ENCODE data around the gene AFF3. TPM values are rescaled to one million over a fixed set of nuclear protein-coding genes. Genes with fewer than 3 reads are reported as not detected.

Gene AFF3
- total and polyA plus RNA-seq, 7 donors, result 0.46 to 25.0 (median 18.6) TPM

DNA sequence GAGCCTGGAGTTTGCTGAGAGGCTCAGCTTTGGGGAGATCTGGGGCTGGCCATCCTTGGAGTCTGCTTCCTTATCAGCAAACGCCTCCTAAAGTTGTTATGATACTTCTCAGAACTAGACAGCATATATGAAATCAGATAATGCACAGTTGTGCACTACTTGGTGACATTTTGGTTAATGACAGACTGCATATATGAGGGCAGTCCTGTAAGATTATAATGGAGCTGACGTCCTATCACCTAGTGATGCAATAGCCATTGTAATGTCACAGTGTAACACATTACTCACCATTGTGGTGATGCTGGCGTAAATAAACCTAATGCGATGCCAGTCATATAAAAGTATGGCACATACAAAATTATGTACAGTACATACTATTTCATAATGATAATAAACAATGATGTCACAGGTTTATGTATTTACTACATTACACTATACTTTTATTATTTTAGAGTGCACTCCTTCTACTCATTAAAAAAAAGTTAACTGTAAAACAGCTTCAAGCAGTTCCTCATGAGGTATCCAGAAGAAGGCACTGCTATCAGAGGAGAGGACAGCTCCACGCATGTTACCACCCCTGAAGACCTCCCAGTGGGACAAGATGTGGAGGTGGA lies 354.5 kb downstream of the AFF3 start:
- intact Hi-C loops (cut with DNase I), result no loop called here
- TF ChIP-seq EP300 (IDR thresholded peaks at IDR 0.05) (no peak), POLR2A (IDR thresholded peaks at IDR 0.05) (no peak), POLR2AphosphoS5 (IDR thresholded peaks at IDR 0.05) (no peak), CTCF (IDR thresholded peaks at IDR 0.05) (no peak)
- WGBS, 2 donors, result 60 to 85% methylated on average over 5 of the region's 5 CpGs
- no peak for DNase-seq
- H3K27me3 ChIP-seq, result no peaks in the 10 kb centered on the region
- no peak overlapping the region for H3K27ac ChIP-seq
- H3K9me3 ChIP-seq, result no peaks in the 10 kb centered on the region
- no peaks in the 10 kb centered on the region for H3K36me3 ChIP-seq
- H3K4me1 ChIP-seq, result no peaks in the 10 kb centered on the region
- H3K4me3 ChIP-seq, result no peak overlapping the region

GRCh38 chr2:99786636-99787390 lies 355.6 kb downstream of the AFF3 start:
- TF ChIP-seq CTCF (IDR thresholded peaks at IDR 0.05), result no peak
- WGBS, 2 donors, result 70 to 80% methylated on average over 14 of the region's 14 CpGs
- no peak for DNase-seq
- no peak overlapping the region for H3K4me3 ChIP-seq
- H3K36me3 ChIP-seq, result no peaks in the 10 kb centered on the region
- no peaks in the 10 kb centered on the region for H3K9me3 ChIP-seq
- no peak overlapping the region for H3K27ac ChIP-seq
- no peaks in the 10 kb centered on the region for H3K4me1 ChIP-seq
- H3K27me3 ChIP-seq, result no peaks in the 10 kb centered on the region
- intact Hi-C loops (cut with DNase I), result no loop called here

GRCh38 chr2:99784946-99785345 lies 357.4 kb downstream of the AFF3 start:
- Histone ChIP-seq H3K4me1 (no peaks in the 10 kb centered on the region), H3K27ac (no peak overlapping the region), H3K36me3 (no peaks in the 10 kb centered on the region), H3K9me3 (no peaks in the 10 kb centered on the region), H3K27me3 (no peaks in the 10 kb centered on the region), H3K4me3 (no peak overlapping the region)
- no peak for TF ChIP-seq POLR2AphosphoS5 (IDR thresholded peaks at IDR 0.05)
- no peak for TF ChIP-seq EP300 (IDR thresholded peaks at IDR 0.05)
- TF ChIP-seq CTCF (IDR thresholded peaks at IDR 0.05), result no peak
- no peak for TF ChIP-seq POLR2A (IDR thresholded peaks at IDR 0.05)
- 88 to 92% methylated on average over 8 of the region's 8 CpGs for WGBS, 2 donors
- DNase-seq, result no peak
- intact Hi-C loops (cut with DNase I), result no loop called here

GRCh38 chr2:99784282-99784681 lies 358.1 kb downstream of the AFF3 start:
- H3K27ac ChIP-seq, result no peak overlapping the region
- no peak overlapping the region for H3K4me3 ChIP-seq
- TF ChIP-seq POLR2A (IDR thresholded peaks at IDR 0.05), result no peak
- TF ChIP-seq EP300 (IDR thresholded peaks at IDR 0.05), result no peak
- no peak for TF ChIP-seq CTCF (IDR thresholded peaks at IDR 0.05)
- intact Hi-C loops (cut with DNase I), result no loop called here
- H3K9me3 ChIP-seq, result no peaks in the 10 kb centered on the region
- 90 to 91% methylated on average over 8 of the region's 8 CpGs for WGBS, 2 donors
- no peaks in the 10 kb centered on the region for H3K36me3 ChIP-seq
- no peak for DNase-seq
- no peaks in the 10 kb centered on the region for H3K27me3 ChIP-seq
- no peaks in the 10 kb centered on the region for H3K4me1 ChIP-seq
